CD14-positive monocyte (primary cell): Measurements from ENCODE around the gene LAGE3. TPM values are rescaled to one million over a fixed set of nuclear protein-coding genes. Genes with fewer than 3 reads are reported as not detected.
A peak's percentile ranks its signal among the peaks of the same experiment; 100 is the strongest.

Experiments
- DNase-seq, 3 donors: peaks; one replicate each; pipeline ENCODE4 v3.0.0-alpha.2; 2011 to 2022
- H2AFZ ChIP-seq: 2 replicates; pipeline ENCODE4 v1.6.0; 2012; ENCODE audit warnings: mild to moderate bottlenecking, low read depth, low read length, inconsistent platforms; ENCODE audit not compliant: insufficient read depth, poor library complexity, severe bottlenecking
- H3K27ac ChIP-seq, 2 donors: 1 replicate in 1 of 2; 2 replicates in 1 of 2; pipeline ENCODE4 v1.5.1; 2012 to 2013; ENCODE audit warnings: low read length in 2 of 2, control low read depth in 1 of 2, inconsistent platforms in 1 of 2, low read depth in 1 of 2, mild to moderate bottlenecking in 1 of 2
- H3K27me3 ChIP-seq, 2 donors: one replicate each; pipeline versions ENCODE4 v1.6.0 to v1.6.1; 2011 to 2013; ENCODE audit warnings: low read length in 2 of 2; ENCODE audit not compliant: control insufficient read depth in 2 of 2, insufficient read depth in 2 of 2
- H3K36me3 ChIP-seq, 2 donors: replicated peaks in 1 of 2; 1 replicate in 1 of 2; 2 replicates in 1 of 2; pipeline versions ENCODE4 v1.5.1 to v1.6.1; 2012 to 2013; ENCODE audit warnings: low read length in 2 of 2, control low read depth in 1 of 2, inconsistent platforms in 1 of 2, mild to moderate bottlenecking in 1 of 2; ENCODE audit not compliant: insufficient read depth in 2 of 2, control insufficient read depth in 1 of 2
- H3K4me1 ChIP-seq, 2 donors: 1 replicate in 1 of 2; 2 replicates in 1 of 2; pipeline versions ENCODE4 v1.5.1 to v1.6.1; 2012 to 2013; ENCODE audit warnings: low read length in 2 of 2, control low read depth in 1 of 2, inconsistent platforms in 1 of 2, mild to moderate bottlenecking in 1 of 2, moderate library complexity in 1 of 2; ENCODE audit not compliant: insufficient read depth in 2 of 2, control insufficient read depth in 1 of 2
- H3K4me2 ChIP-seq: replicated peaks from 2 replicates; pipeline ENCODE3; 2012; ENCODE audit warnings: low read length, moderate library complexity, mild to moderate bottlenecking; ENCODE audit not compliant: poor library complexity, severe bottlenecking; ENCODE audit errors: extremely low read depth
- H3K4me3 ChIP-seq, 3 experiments: fragments of 200-600 bp in 1 of 3; sonication (generic) in 1 of 3; replicated peaks in 1 of 3; 1 replicate in 2 of 3; 2 replicates in 1 of 3; pipeline ENCODE4 v1.5.1; 2011 to 2013; ENCODE audit warnings: low read length in 3 of 3, mild to moderate bottlenecking in 3 of 3, control low read depth in 2 of 3, low read depth in 2 of 3, inconsistent platforms in 1 of 3, moderate library complexity in 1 of 3
- H3K79me2 ChIP-seq: 2 replicates; pipeline ENCODE4 v1.6.0; 2012; ENCODE audit warnings: mild to moderate bottlenecking, control low read depth, inconsistent platforms, low read length, moderate library complexity; ENCODE audit not compliant: insufficient read depth
- H3K9ac ChIP-seq: 2 replicates; pipeline ENCODE4 v1.6.0; 2017; ENCODE audit warnings: low read length, mild to moderate bottlenecking; ENCODE audit not compliant: insufficient read depth, poor library complexity, severe bottlenecking
- H3K9me3 ChIP-seq, 2 donors: replicated peaks in 1 of 2; 1 replicate in 1 of 2; 2 replicates in 1 of 2; pipeline versions ENCODE4 v1.5.1 to v1.6.1; 2012 to 2013; ENCODE audit warnings: low read length in 2 of 2, control low read depth in 1 of 2; ENCODE audit not compliant: control insufficient read depth in 1 of 2, insufficient read depth in 1 of 2
- H4K20me1 ChIP-seq: 2 replicates; pipeline ENCODE4 v1.6.0; 2012; ENCODE audit warnings: mild to moderate bottlenecking, low read length, control low read depth, moderate library complexity; ENCODE audit not compliant: insufficient read depth
- H3K27ac Mint-ChIP-seq, 7 donors: one replicate each; pipeline ENCODE4 v1.8.0; 2020; ENCODE audit warnings: mild to moderate bottlenecking in 7 of 7, mixed read lengths in 7 of 7, moderate library complexity in 6 of 7, inconsistent platforms in 2 of 7
- H3K27me3 Mint-ChIP-seq, 3 donors: one replicate each; pipeline ENCODE4 v1.8.0; 2021 to 2022; ENCODE audit warnings: low read depth in 3 of 3, mild to moderate bottlenecking in 3 of 3, mixed read lengths in 3 of 3, moderate library complexity in 3 of 3, inconsistent platforms in 1 of 3
- H3K36me3 Mint-ChIP-seq, 2 donors: one replicate each; pipeline ENCODE4 v1.8.0; 2020; ENCODE audit warnings: mixed read lengths in 2 of 2, inconsistent platforms in 1 of 2, mild to moderate bottlenecking in 1 of 2
- H3K4me1 Mint-ChIP-seq: one replicate; pipeline ENCODE4 v1.8.0; 2020; ENCODE audit warnings: mild to moderate bottlenecking, mixed read lengths
- H3K4me3 Mint-ChIP-seq, 2 donors: one replicate each; pipeline ENCODE4 v1.8.0; 2020; ENCODE audit warnings: mild to moderate bottlenecking in 2 of 2, mixed read lengths in 2 of 2, moderate library complexity in 1 of 2
- H3K9me3 Mint-ChIP-seq, 7 donors: one replicate each; pipeline ENCODE4 v1.8.0; 2020 to 2022; ENCODE audit warnings: mixed read lengths in 7 of 7, mild to moderate bottlenecking in 6 of 7, moderate library complexity in 6 of 7, inconsistent platforms in 2 of 7
- CTCF ChIP-seq: fragments of 200-600 bp; IDR thresholded peaks from one replicate; pipeline ENCODE4 v1.8.0; 2022; ENCODE audit warnings: antibody characterized with exemption, mild to moderate bottlenecking
- WGBS: methylation state at CpG from one replicate; pipeline ENCODE4 v1.1.5; 2013; ENCODE audit warnings: missing lambda C conversion rate; ENCODE audit not compliant: insufficient coverage; 5-methylcytosine and 5-hydroxymethylcytosine counted together
- intact Hi-C, 2 donors: fragments of 100-400 bp; cut with micrococcal nuclease; formaldehyde crosslinking; loops; one replicate each; pipeline versions ENCODE4 v1.15.0 to v1.15.1; 2023
- polyA plus RNA-seq, 3 donors: library from polyadenylated mRNA; depleted of rRNA in 1 of 3; unstranded in 2 of 3; stranded (reverse) in 1 of 3; fragments of 300-500 nt in 2 of 3; fragments of >200 nt in 1 of 3; fragmentation: Illumina TruSeq in 2 of 3; gene quantifications; 1 replicate in 2 of 3; 2 replicates in 1 of 3; pipeline ENCODE4 v1.2.3, GENCODE V29; 2012 to 2021

Gene LAGE3
- polyA plus RNA-seq, 3 donors = 12.4 to 30.9 (median 18.6) TPM

- Histone ChIP-seq H3K36me3 (peaks cover 0 to 3% of the 10 kb centered on the region in 2 donors), H3K9me3 (no peaks in the 10 kb centered on the region), H3K4me2 (no peak overlapping the region), H3K4me1 (peaks cover 35 to 42% of the 10 kb centered on the region in 2 donors), H3K27me3 (no peaks in the 10 kb centered on the region), H3K79me2 (peaks cover 15% of the 10 kb centered on the region), H3K4me3 (no peak overlapping the region), H2AFZ (no peak overlapping the region), H3K9ac (no peak overlapping the region), H3K27ac (no peak overlapping the region), H4K20me1 (no peaks in the 10 kb centered on the region)
- peak overlapping the region in 1 of 7 donors; percentile 66 for H3K27ac Mint-ChIP-seq
- H3K9me3 Mint-ChIP-seq = peaks cover 0 to 6% (median 1%) of the 10 kb centered on the region in 7 donors
- intact Hi-C loops = no loop called here
- no peak for DNase-seq
- peaks cover 0 to 6% of the 10 kb centered on the region in 2 donors for H3K36me3 Mint-ChIP-seq
- H3K4me1 Mint-ChIP-seq = peaks cover 25% of the 10 kb centered on the region
- WGBS = no CpG with 5 or more reads among the region's 5 CpGs
- no peak overlapping the region for H3K4me3 Mint-ChIP-seq
- no peak for TF ChIP-seq CTCF
- H3K27me3 Mint-ChIP-seq = peaks cover 2 to 23% (median 3%) of the 10 kb centered on the region in 3 donors
Measured at GRCh38 chrX:154481195-154481594, 2.1 kb upstream of the LAGE3 start.

- H3K9ac ChIP-seq = peak overlapping the region; percentile 65
- no peaks in the 10 kb centered on the region for H3K36me3 Mint-ChIP-seq
Measured at GRCh38 chrX:154477891-154478477, 1.1 kb downstream of the LAGE3 start.

More at GRCh38 chrX:154477891-154478477, 1.1 kb downstream of the LAGE3 start:
- H3K36me3 ChIP-seq = no peaks in the 10 kb centered on the region
- no peak for TF ChIP-seq CTCF
- peaks cover 15 to 19% of the 10 kb centered on the region in 2 donors for H3K4me1 ChIP-seq
- H3K9me3 ChIP-seq = no peaks in the 10 kb centered on the region
- Mint-ChIP-seq H3K4me3 (peak overlapping the region; percentile 70 to 75), H3K4me1 (peaks cover 7% of the 10 kb centered on the region), H3K27me3 (peaks cover 2 to 24% (median 3%) of the 10 kb centered on the region in 3 donors), H3K27ac (peak overlapping the region; percentile 31 to 89 (median 79)), H3K9me3 (peaks cover 0 to 6% (median 2%) of the 10 kb centered on the region in 7 donors)
- WGBS = 90% methylated on average over 4 of the region's 24 CpGs
- intact Hi-C loops = loop anchor here in 1 of 2 donors (5.0 kb wide), 1 partner anchor 36 kb away; the partner anchor contains the start of gene FAM50A
- no peaks in the 10 kb centered on the region for H4K20me1 ChIP-seq
- H2AFZ ChIP-seq = peak overlapping the region; percentile 46
- H3K4me2 ChIP-seq = peak overlapping the region; percentile 70
- DNase-seq = no peak
- H3K79me2 ChIP-seq = no peaks in the 10 kb centered on the region
- peak overlapping the region; percentile 20 to 86 for H3K27ac ChIP-seq
- H3K4me3 ChIP-seq = peak overlapping the region; percentile 32 to 71 (median 42)
- H3K27me3 ChIP-seq = no peaks in the 10 kb centered on the region
